Fibroblast of lung (primary cell): ENCODE measurements around the gene MRGPRF. TPM values are rescaled to one million over a fixed set of nuclear protein-coding genes. Genes with fewer than 3 reads are reported as not detected.
A peak's percentile ranks its signal among the peaks of the same experiment; 100 is the strongest.

Experiments
- DNase-seq, 2 donors: peaks; one replicate each; pipeline versions ENCODE4 v3.0.0 to v3.0.0-alpha.2; 2010; ENCODE audit warnings: low read depth in 2 of 2
- H2AFZ ChIP-seq: 2 replicates; pipeline ENCODE4 v1.5.1; 2012; ENCODE audit warnings: low read length, control low read depth, inconsistent platforms
- H3K27ac ChIP-seq: 2 replicates; pipeline ENCODE4 v1.5.1; 2011; ENCODE audit warnings: low read length, control low read depth; ENCODE audit not compliant: insufficient read depth
- H3K27me3 ChIP-seq: 2 replicates; pipeline ENCODE4 v1.5.1; 2011; ENCODE audit warnings: mild to moderate bottlenecking, low read length; ENCODE audit not compliant: control insufficient read depth, insufficient read depth
- H3K36me3 ChIP-seq: 2 replicates; pipeline ENCODE4 v1.5.1; 2011; ENCODE audit warnings: low read length; ENCODE audit not compliant: control insufficient read depth, insufficient read depth
- H3K4me1 ChIP-seq: 2 replicates; pipeline ENCODE4 v1.5.1; 2011; ENCODE audit warnings: low read length; ENCODE audit not compliant: control insufficient read depth, insufficient read depth; ENCODE audit errors: extremely low read depth
- H3K4me2 ChIP-seq: 2 replicates; pipeline ENCODE4 v1.5.1; 2011; ENCODE audit warnings: low read length, control low read depth; ENCODE audit not compliant: insufficient read depth; ENCODE audit errors: extremely low read depth
- H3K4me3 ChIP-seq, 4 experiments: fragments of 200-600 bp in 1 of 4; sonication (generic) in 1 of 4; replicated peaks in 1 of 4; 2 replicates each; pipeline ENCODE4 v1.5.1; 2011 to 2016; ENCODE audit warnings: low read length in 4 of 4, low read depth in 3 of 4, mild to moderate bottlenecking in 3 of 4, control low read depth in 2 of 4, inconsistent platforms in 1 of 4, mixed read lengths in 1 of 4; ENCODE audit not compliant: insufficient read depth in 1 of 4; ENCODE audit errors: control extremely low read depth in 1 of 4
- H3K79me2 ChIP-seq: 2 replicates; pipeline ENCODE4 v1.5.1; 2012; ENCODE audit warnings: mild to moderate bottlenecking, low read length, inconsistent platforms; ENCODE audit not compliant: control insufficient read depth, insufficient read depth
- H3K9ac ChIP-seq: 2 replicates; pipeline ENCODE4 v1.5.1; 2011; ENCODE audit warnings: mild to moderate bottlenecking, low read length, control low read depth; ENCODE audit not compliant: insufficient read depth
- H3K9me3 ChIP-seq: 2 replicates; pipeline ENCODE4 v1.5.1; 2012; ENCODE audit warnings: low read depth, low read length; ENCODE audit not compliant: control insufficient read depth, insufficient read depth
- H4K20me1 ChIP-seq: 2 replicates; pipeline ENCODE4 v1.5.1; 2011; ENCODE audit warnings: low read length; ENCODE audit not compliant: control insufficient read depth, insufficient read depth; ENCODE audit errors: extremely low read depth
- CTCF ChIP-seq, 2 donors: IDR thresholded peaks in 1 of 2; conservative IDR thresholded peaks in 1 of 2; 1 replicate in 1 of 2; 2 replicates in 1 of 2; pipeline ENCODE4 v1.5.1; 2011 to 2012; ENCODE audit warnings: low read length in 2 of 2, control low read depth in 1 of 2, inconsistent platforms in 1 of 2, low read depth in 1 of 2, mild to moderate bottlenecking in 1 of 2
- EZH2 ChIP-seq: IDR thresholded peaks from 2 replicates; pipeline ENCODE4 v1.5.1; 2012; ENCODE audit warnings: low read length, control low read depth, mild to moderate bottlenecking; ENCODE audit errors: missing control alignments
- polyA plus RNA-seq, 2 donors: library from polyadenylated mRNA; depleted of rRNA in 1 of 2; stranded (reverse) in 1 of 2; unstranded in 1 of 2; fragments of >200 nt; gene quantifications; 2 replicates each; pipeline ENCODE4 v1.2.1, GENCODE V29; 2011 to 2012; ENCODE audit warnings: missing spikeins in 1 of 2
- total RNA-seq: library from RNA; depleted of rRNA; stranded (reverse); fragments of >200 nt; gene quantifications from 2 replicates; pipeline ENCODE4 v1.2.1, GENCODE V29; 2014

MRGPRF gene
- total and polyA plus RNA-seq, 2 donors (not counting 1 experiment from before 2014, with no cell fraction given), result 84.2 to 88.1 TPM

- no peak overlapping the region for H3K4me2 ChIP-seq
- TF ChIP-seq CTCF (conservative IDR thresholded peaks at IDR 0.05 in 1 of 2, IDR thresholded peaks at IDR 0.05 in 1 of 2; ENCODE audit: low read depth in 1 of 2, low read length in 2 of 2), result no peak
- TF ChIP-seq EZH2, result no peak
- H3K36me3 ChIP-seq, result no peaks in the 10 kb centered on the region
- H4K20me1 ChIP-seq, result no peaks in the 10 kb centered on the region
- peak overlapping the region; percentile 37 for H2AFZ ChIP-seq
- H3K9me3 ChIP-seq, result no peaks in the 10 kb centered on the region
- no peak overlapping the region for H3K4me3 ChIP-seq
- no peak overlapping the region for H3K9ac ChIP-seq
- DNase-seq, result peak; percentile 30 to 80
- no peak overlapping the region for H3K27ac ChIP-seq
- H3K4me1 ChIP-seq, result peaks cover 12% of the 10 kb centered on the region
- no peaks in the 10 kb centered on the region for H3K79me2 ChIP-seq
- no peaks in the 10 kb centered on the region for H3K27me3 ChIP-seq
Measured at GRCh38 chr11:69035946-69036340, 22.9 kb upstream of the MRGPRF start.

- Histone ChIP-seq H3K36me3 (no peaks in the 10 kb centered on the region), H3K9me3 (no peaks in the 10 kb centered on the region), H3K27me3 (no peaks in the 10 kb centered on the region), H3K4me2 (no peak overlapping the region), H2AFZ (no peak overlapping the region), H3K79me2 (no peaks in the 10 kb centered on the region), H3K27ac (no peak overlapping the region), H4K20me1 (no peaks in the 10 kb centered on the region), H3K4me1 (peaks cover 6% of the 10 kb centered on the region), H3K9ac (no peak overlapping the region), H3K4me3 (no peak overlapping the region)
- peak in 1 of 2 donors; percentile 60 for DNase-seq
- TF ChIP-seq EZH2 (no peak), CTCF (conservative IDR thresholded peaks at IDR 0.05 in 1 of 2, IDR thresholded peaks at IDR 0.05 in 1 of 2; ENCODE audit: low read depth in 1 of 2, low read length in 2 of 2) (no peak)
Measured at GRCh38 chr11:69035150-69035945, 22.3 kb upstream of the MRGPRF start.

- Histone ChIP-seq H3K27ac (no peak overlapping the region), H3K27me3 (no peaks in the 10 kb centered on the region), H2AFZ (no peak overlapping the region), H3K79me2 (no peaks in the 10 kb centered on the region), H4K20me1 (no peaks in the 10 kb centered on the region), H3K9me3 (no peaks in the 10 kb centered on the region), H3K4me2 (no peak overlapping the region), H3K4me3 (no peak overlapping the region), H3K36me3 (no peaks in the 10 kb centered on the region), H3K9ac (no peak overlapping the region), H3K4me1 (peaks cover 5% of the 10 kb centered on the region)
- no peak for DNase-seq
- TF ChIP-seq EZH2 (no peak), CTCF (conservative IDR thresholded peaks at IDR 0.05 in 1 of 2, IDR thresholded peaks at IDR 0.05 in 1 of 2; ENCODE audit: low read depth in 1 of 2, low read length in 2 of 2) (no peak)
Measured at GRCh38 chr11:69034123-69034867, 21.2 kb upstream of the MRGPRF start.
